Trophoblast cell (in vitro differentiated cells and primary cell): ENCODE data around the gene P2RY6.
A peak's percentile ranks its signal among the peaks of the same experiment; 100 is the strongest.

Experiments
- DNase-seq, 2 donors: peaks; one replicate each; pipeline ENCODE4 v3.0.0-alpha.2; 2016
- H2AFZ ChIP-seq: 2 replicates; pipeline ENCODE4 v1.6.1; 2013; ENCODE audit warnings: low read length, moderate library complexity, mild to moderate bottlenecking; ENCODE audit not compliant: insufficient read depth, poor library complexity
- H2AK5ac ChIP-seq: 2 replicates; pipeline ENCODE4 v1.6.1; 2013; ENCODE audit warnings: mild to moderate bottlenecking, low read length
- H2BK120ac ChIP-seq: 2 replicates; pipeline ENCODE4 v1.6.1; 2013; ENCODE audit warnings: low read length, mild to moderate bottlenecking, moderate library complexity; ENCODE audit not compliant: insufficient read depth, poor library complexity
- H2BK12ac ChIP-seq: 2 replicates; pipeline ENCODE4 v1.6.1; 2013; ENCODE audit warnings: mild to moderate bottlenecking, low read length, moderate library complexity
- H2BK5ac ChIP-seq: 2 replicates; pipeline ENCODE4 v1.6.1; 2013; ENCODE audit warnings: low read length, low read depth, moderate library complexity, mild to moderate bottlenecking; ENCODE audit not compliant: poor library complexity
- H3K14ac ChIP-seq: 2 replicates; pipeline ENCODE4 v1.6.1; 2013; ENCODE audit warnings: mild to moderate bottlenecking, low read length
- H3K18ac ChIP-seq: 2 replicates; pipeline ENCODE4 v1.6.1; 2013; ENCODE audit warnings: mild to moderate bottlenecking, low read length
- H3K23ac ChIP-seq: 2 replicates; pipeline ENCODE4 v1.6.1; 2013; ENCODE audit warnings: low read length
- H3K27ac ChIP-seq: 2 replicates; pipeline ENCODE4 v1.5.1; 2013; ENCODE audit warnings: low read depth, mild to moderate bottlenecking, inconsistent platforms, low read length, moderate library complexity
- H3K27me3 ChIP-seq: 2 replicates; pipeline ENCODE4 v1.6.1; 2013; ENCODE audit warnings: inconsistent platforms, mild to moderate bottlenecking, low read length, moderate library complexity; ENCODE audit not compliant: insufficient read depth
- H3K36me3 ChIP-seq, 2 experiments: 1 replicate in 1 of 2; 2 replicates in 1 of 2; pipeline ENCODE4 v1.6.1; 2013; ENCODE audit warnings: low read length in 2 of 2, mild to moderate bottlenecking in 2 of 2, moderate library complexity in 1 of 2; ENCODE audit not compliant: insufficient read depth in 2 of 2, control insufficient read depth in 1 of 2
- H3K4ac ChIP-seq: 2 replicates; pipeline ENCODE4 v1.6.1; 2013; ENCODE audit warnings: low read depth, mild to moderate bottlenecking, low read length, moderate library complexity
- H3K4me1 ChIP-seq, 2 experiments: 1 replicate in 1 of 2; 2 replicates in 1 of 2; pipeline ENCODE4 v1.6.1; 2013; ENCODE audit warnings: low read length in 2 of 2, mild to moderate bottlenecking in 2 of 2, moderate library complexity in 1 of 2; ENCODE audit not compliant: insufficient read depth in 2 of 2, control insufficient read depth in 1 of 2
- H3K4me2 ChIP-seq: 2 replicates; pipeline ENCODE4 v1.6.1; 2013; ENCODE audit warnings: inconsistent platforms, mild to moderate bottlenecking, low read length, moderate library complexity
- H3K4me3 ChIP-seq: 2 replicates; pipeline ENCODE4 v1.5.1; 2013; ENCODE audit warnings: mild to moderate bottlenecking, low read depth, low read length, inconsistent platforms
- H3K79me1 ChIP-seq: one replicate; pipeline ENCODE4 v1.6.1; 2013; ENCODE audit warnings: low read length
- H3K79me2 ChIP-seq: 2 replicates; pipeline ENCODE4 v1.6.1; 2013; ENCODE audit warnings: low read length, mild to moderate bottlenecking; ENCODE audit not compliant: control insufficient read depth, insufficient read depth, poor library complexity
- H3K9ac ChIP-seq: 2 replicates; pipeline ENCODE4 v1.6.1; 2013; ENCODE audit warnings: mild to moderate bottlenecking, low read length
- H3K9me3 ChIP-seq: 2 replicates; pipeline ENCODE4 v1.6.1; 2013; ENCODE audit warnings: low read depth, mild to moderate bottlenecking, control low read depth, inconsistent platforms, low read length; ENCODE audit not compliant: insufficient read depth
- H4K12ac ChIP-seq: 2 replicates; pipeline ENCODE4 v1.6.1; 2013; ENCODE audit warnings: low read depth, mild to moderate bottlenecking, low read length, moderate library complexity
- H4K8ac ChIP-seq: 2 replicates; pipeline ENCODE4 v1.6.1; 2013; ENCODE audit warnings: low read depth, mild to moderate bottlenecking, low read length, moderate library complexity
- H4K91ac ChIP-seq: one replicate; pipeline ENCODE4 v1.6.1; 2013; ENCODE audit warnings: low read depth, mild to moderate bottlenecking, low read length, moderate library complexity
- WGBS: extraction: QIAGEN DNeasy Blood & Tissue Kit; methylation state at CpG from one replicate; pipeline ENCODE4 v1.1.7; 2013; ENCODE audit warnings: missing lambda C conversion rate; ENCODE audit not compliant: insufficient read length, insufficient coverage; ENCODE audit errors: extremely low coverage; 5-methylcytosine and 5-hydroxymethylcytosine counted together

P2RY6 gene

DNA sequence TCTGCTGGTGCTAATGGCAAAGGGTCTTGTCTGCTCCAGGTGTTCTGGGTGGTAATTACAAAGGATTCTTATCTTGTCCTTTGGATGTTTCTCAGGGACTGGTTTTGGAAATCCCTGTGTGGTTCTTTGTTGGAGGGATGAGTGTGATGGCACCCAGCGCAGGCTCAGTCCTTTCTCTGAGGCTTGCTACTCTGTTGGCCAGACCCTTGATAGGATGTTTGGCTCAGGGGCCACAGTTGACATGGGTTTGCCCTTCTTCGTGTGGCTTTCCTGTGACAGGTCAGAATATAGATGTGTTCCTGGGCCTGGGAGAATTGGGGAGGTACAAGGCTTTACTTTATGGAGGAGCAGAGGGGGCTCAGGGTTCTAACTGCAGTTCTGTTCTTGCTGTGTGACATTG, 39.9 kb downstream of the P2RY6 start:
- peak overlapping the region; percentile 2 for H3K9ac ChIP-seq
- no peak overlapping the region for H2BK120ac ChIP-seq
- H3K79me1 ChIP-seq = peaks cover 26% of the 10 kb centered on the region
- no peak overlapping the region for H3K27ac ChIP-seq
- no CpG with 5 or more reads among the region's 2 CpGs for WGBS
- H3K18ac ChIP-seq = no peak overlapping the region
- H3K79me2 ChIP-seq = peaks cover 51% of the 10 kb centered on the region
- peak in 1 of 2 donors; percentile 23 for DNase-seq
- H3K4me2 ChIP-seq = peak overlapping the region; percentile 53
- no peak overlapping the region for H2BK12ac ChIP-seq
- no peak overlapping the region for H2AK5ac ChIP-seq
- H4K91ac ChIP-seq = no peak overlapping the region
- peak overlapping the region; percentile 41 for H3K4ac ChIP-seq
- no peaks in the 10 kb centered on the region for H3K27me3 ChIP-seq
- H3K4me1 ChIP-seq = peaks cover 56 to 69% of the 10 kb centered on the region in 2 experiments
- no peak overlapping the region for H4K12ac ChIP-seq
- peaks cover 2% of the 10 kb centered on the region for H3K9me3 ChIP-seq
- no peak overlapping the region for H2BK5ac ChIP-seq
- no peak overlapping the region for H3K14ac ChIP-seq
- peaks cover 12 to 19% of the 10 kb centered on the region in 2 experiments for H3K36me3 ChIP-seq
- H4K8ac ChIP-seq = no peak overlapping the region
- no peak overlapping the region for H3K4me3 ChIP-seq
- H2AFZ ChIP-seq = no peak overlapping the region
- H3K23ac ChIP-seq = no peak overlapping the region

DNA sequence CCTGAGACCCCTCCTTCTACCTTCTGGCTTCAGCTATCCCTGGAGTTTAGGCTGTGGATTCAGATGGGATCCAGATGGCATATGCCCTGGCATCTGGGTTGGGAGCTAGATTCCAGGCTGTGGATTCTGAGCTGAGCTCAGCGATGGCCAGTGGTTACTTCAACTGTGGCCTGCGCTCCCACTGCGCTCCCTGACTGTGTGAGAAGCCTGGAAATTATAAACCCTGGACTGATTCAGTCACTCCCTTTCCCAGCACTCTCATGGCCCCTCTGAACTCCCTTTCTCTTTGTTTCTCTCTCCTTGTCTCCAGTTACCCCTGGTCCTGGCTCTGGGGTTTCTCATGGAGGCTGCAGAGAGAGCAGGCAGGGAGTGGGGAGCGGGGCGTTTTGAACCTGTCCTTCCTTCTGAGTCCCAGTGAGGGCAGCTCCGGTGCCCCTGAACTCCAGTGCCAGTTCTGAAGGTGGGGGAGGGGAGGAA, 40.8 kb downstream of the P2RY6 start:
- peak overlapping the region; percentile 34 for H3K9ac ChIP-seq
- no CpG with 5 or more reads among the region's 6 CpGs for WGBS
- no peak overlapping the region for H4K8ac ChIP-seq

DNA sequence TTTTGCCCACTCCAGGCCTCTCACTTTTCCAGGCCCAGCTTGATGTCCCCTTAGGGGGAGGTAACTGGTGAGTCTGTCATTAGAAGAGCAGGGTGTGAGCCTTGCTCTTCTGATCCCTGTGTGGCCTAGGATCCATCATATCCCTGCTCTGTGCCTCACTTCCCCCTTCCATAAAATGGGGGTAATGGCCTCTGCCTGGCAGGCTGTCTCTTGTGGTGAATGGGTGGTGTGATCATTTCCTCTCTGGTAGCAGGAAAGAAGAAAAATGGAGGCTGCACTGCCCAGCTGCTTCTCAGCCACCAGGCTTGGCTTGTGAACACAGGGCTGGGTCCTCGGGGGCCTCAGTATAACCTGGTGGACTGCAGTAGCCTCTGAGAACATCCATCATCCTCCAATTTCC, 41.5 kb downstream of the P2RY6 start:
- Histone ChIP-seq H2BK120ac (no peak overlapping the region), H3K79me1 (peaks cover 15% of the 10 kb centered on the region)

More for the DNA sequence above, 40.8 kb downstream of the P2RY6 start:
- Histone ChIP-seq H3K9me3 (no peaks in the 10 kb centered on the region), H3K27me3 (no peaks in the 10 kb centered on the region), H3K27ac (no peak overlapping the region), H2BK12ac (peak overlapping the region; percentile 5), H2AFZ (no peak overlapping the region), H3K4me3 (no peak overlapping the region), H3K18ac (peak overlapping the region; percentile 28), H3K14ac (no peak overlapping the region), H2AK5ac (no peak overlapping the region), H3K4ac (peak overlapping the region; percentile 41), H2BK5ac (peak overlapping the region; percentile 18), H3K4me2 (peak overlapping the region; percentile 53), H4K91ac (peak overlapping the region; percentile 15), H3K79me2 (peaks cover 48% of the 10 kb centered on the region), H3K23ac (no peak overlapping the region), H4K12ac (no peak overlapping the region), H3K36me3 (peaks cover 16 to 26% of the 10 kb centered on the region in 2 experiments), H3K79me1 (peaks cover 22% of the 10 kb centered on the region), H2BK120ac (no peak overlapping the region), H3K4me1 (peaks cover 56 to 69% of the 10 kb centered on the region in 2 experiments)
- DNase-seq = no peak

DNA sequence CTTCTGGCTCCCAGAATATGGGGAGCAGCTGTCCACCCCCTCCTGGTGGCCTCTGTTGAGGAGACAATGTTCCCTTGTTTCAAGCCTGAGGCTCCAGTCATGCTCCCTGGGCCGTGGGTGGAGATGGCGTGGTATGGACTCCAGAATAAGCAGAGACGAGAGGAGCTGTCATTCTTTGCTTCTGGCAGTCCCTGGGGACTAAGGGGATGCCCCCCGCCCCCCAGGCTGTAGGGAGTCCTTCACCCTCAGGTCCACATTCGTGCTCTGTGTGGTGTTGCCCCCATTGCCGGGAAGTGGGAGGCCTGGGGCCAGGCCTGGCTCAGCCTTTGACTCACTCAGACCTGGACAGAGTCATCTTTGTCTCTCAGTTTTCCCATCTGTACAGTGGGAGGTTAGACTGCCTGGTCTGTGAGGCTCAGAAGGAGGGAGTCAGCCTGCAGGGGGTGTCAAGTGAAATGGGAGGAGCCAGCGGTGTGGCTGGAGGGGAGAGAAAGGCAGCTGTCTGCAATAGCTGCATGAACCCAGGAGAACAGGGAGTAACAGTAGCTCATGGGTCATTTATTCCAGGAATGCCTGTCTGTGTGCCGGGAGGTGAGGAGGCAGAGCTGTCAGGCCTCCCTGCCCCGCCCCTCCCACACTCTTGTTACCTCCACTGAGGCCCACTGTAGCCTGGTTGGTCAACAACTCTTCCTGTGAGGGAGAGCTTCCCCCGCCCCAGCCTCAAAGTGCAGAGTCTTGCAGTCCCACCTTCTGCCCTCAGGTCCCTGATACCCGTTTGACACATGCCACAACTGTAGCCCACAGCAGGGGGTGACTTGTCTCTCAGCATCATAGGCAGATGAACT, 42.2 kb downstream of the P2RY6 start:
- no peak overlapping the region for H3K4me3 ChIP-seq
- no peaks in the 10 kb centered on the region for H3K27me3 ChIP-seq
- peak overlapping the region; percentile 11 for H2BK120ac ChIP-seq
- peaks cover 39% of the 10 kb centered on the region for H3K79me2 ChIP-seq
- no peak overlapping the region for H2BK5ac ChIP-seq
- WGBS = no CpG with 5 or more reads among the region's 11 CpGs
- H4K8ac ChIP-seq = no peak overlapping the region
- peak; percentile 98 to 99 for DNase-seq
- H4K91ac ChIP-seq = no peak overlapping the region
- H3K79me1 ChIP-seq = peaks cover 10% of the 10 kb centered on the region
- no peak overlapping the region for H3K4ac ChIP-seq
- peak overlapping the region; percentile 31 for H3K27ac ChIP-seq
- H3K9me3 ChIP-seq = no peaks in the 10 kb centered on the region
- H4K12ac ChIP-seq = no peak overlapping the region
- H3K9ac ChIP-seq = no peak overlapping the region
- H3K14ac ChIP-seq = no peak overlapping the region
- H3K36me3 ChIP-seq = peaks cover 20 to 29% of the 10 kb centered on the region in 2 experiments
- no peak overlapping the region for H2AFZ ChIP-seq
- H3K23ac ChIP-seq = no peak overlapping the region
- no peak overlapping the region for H2AK5ac ChIP-seq
- H3K4me2 ChIP-seq = peak overlapping the region; percentile 6
- peaks cover 56 to 69% of the 10 kb centered on the region in 2 experiments for H3K4me1 ChIP-seq
- H3K18ac ChIP-seq = no peak overlapping the region
- H2BK12ac ChIP-seq = no peak overlapping the region

More for the DNA sequence above, 41.5 kb downstream of the P2RY6 start:
- no peak overlapping the region for H2AK5ac ChIP-seq
- WGBS = no CpG with 5 or more reads among the region's 1 CpG
- H3K14ac ChIP-seq = no peak overlapping the region
- H2AFZ ChIP-seq = no peak overlapping the region
- H3K4me2 ChIP-seq = peak overlapping the region; percentile 53
- H3K36me3 ChIP-seq = peaks cover 17 to 29% of the 10 kb centered on the region in 2 experiments
- H3K18ac ChIP-seq = no peak overlapping the region
- no peak overlapping the region for H4K12ac ChIP-seq
- H3K4me1 ChIP-seq = peaks cover 56 to 69% of the 10 kb centered on the region in 2 experiments
- H3K4me3 ChIP-seq = no peak overlapping the region
- no peak overlapping the region for H4K91ac ChIP-seq
- no peaks in the 10 kb centered on the region for H3K9me3 ChIP-seq
- DNase-seq = no peak
- H2BK12ac ChIP-seq = peak overlapping the region; percentile 11
- H2BK5ac ChIP-seq = no peak overlapping the region
- peaks cover 43% of the 10 kb centered on the region for H3K79me2 ChIP-seq
- H3K9ac ChIP-seq = no peak overlapping the region
- no peak overlapping the region for H3K23ac ChIP-seq
- no peak overlapping the region for H3K27ac ChIP-seq
- no peak overlapping the region for H4K8ac ChIP-seq
- peak overlapping the region; percentile 24 for H3K4ac ChIP-seq
- no peaks in the 10 kb centered on the region for H3K27me3 ChIP-seq
